K562 (cell line): Measurements from ENCODE around the gene DEDD2. TPM values are rescaled to one million over a fixed set of nuclear protein-coding genes. Genes with fewer than 3 reads are reported as not detected.

ENCODE experiments used
- CEBPG ChIP-seq, 3 experiments: fragments of 200-800 bp in 1 of 3; sonication (Bioruptor generic) in 1 of 3; sonication (generic) in 1 of 3; formaldehyde crosslinking in 1 of 3; IDR thresholded peaks in 2 of 3; conservative IDR thresholded peaks in 1 of 3; 2 replicates each; pipeline versions ENCODE4 v1.6.1 to v1.8.0; 2016 to 2022; ENCODE audit warnings: missing compliant biosample characterization in 2 of 3, missing genetic modification characterization in 2 of 3, mild to moderate bottlenecking in 1 of 3, missing genetic modification reagents in 1 of 3
- CHD4 ChIP-seq: fragments of 200-600 bp; sonication (generic); IDR thresholded peaks from 3 replicates; pipeline ENCODE4 v1.6.1; 2012; ENCODE audit warnings: low read depth, mild to moderate bottlenecking, mixed read lengths, low read length, inconsistent platforms; ENCODE audit not compliant: insufficient read depth, insufficient replicate concordance, poor library complexity, severe bottlenecking
- CXXC5 ChIP-seq: fragments of 250-450 bp; sonication (Bioruptor Pico); IDR thresholded peaks from 2 replicates; pipeline ENCODE4 v1.8.0; 2022; ENCODE audit warnings: inconsistent platforms, mild to moderate bottlenecking, moderate library complexity
- GABPB1 ChIP-seq: sonication (generic); formaldehyde crosslinking; IDR thresholded peaks from 2 replicates; pipeline ENCODE4 v1.8.0; 2022; ENCODE audit warnings: mild to moderate bottlenecking, missing genetic modification reagents
- MAFK ChIP-seq: IDR thresholded peaks from 2 replicates; pipeline ENCODE4 v1.6.1; 2011; ENCODE audit warnings: low read length, improper control_type of control experiment
- MCM3 ChIP-seq: fragments of 450-650 bp; IDR thresholded peaks from 2 replicates; pipeline ENCODE4 v1.6.1; 2016
- MLLT1 ChIP-seq, 2 experiments: fragments of 450-650 bp; IDR thresholded peaks; 2 replicates each; pipeline ENCODE4 v1.6.1; 2016
- POLR3G ChIP-seq: IDR thresholded peaks from 2 replicates; pipeline ENCODE4 v1.6.1; 2011; ENCODE audit not compliant: insufficient read length, insufficient replicate concordance; ENCODE audit errors: extremely low read depth
- RBBP5 ChIP-seq: fragments of 200-600 bp; sonication (generic); IDR thresholded peaks from 2 replicates; pipeline ENCODE4 v1.6.1; 2012; ENCODE audit warnings: borderline replicate concordance, mild to moderate bottlenecking, low read length, control low read depth, inconsistent platforms; ENCODE audit not compliant: insufficient read depth, poor library complexity, severe bottlenecking
- SLC30A9 ChIP-seq: fragments of 250-450 bp; sonication (Bioruptor Pico); IDR thresholded peaks from 2 replicates; pipeline ENCODE4 v1.8.0; 2022; ENCODE audit warnings: mild to moderate bottlenecking, moderate library complexity
- STAG1 ChIP-seq: sonication (generic); formaldehyde crosslinking; IDR thresholded peaks from 2 replicates; pipeline ENCODE4 v1.5.0; 2020; ENCODE audit warnings: missing genetic modification reagents, borderline replicate concordance
- THRB ChIP-seq: fragments of 450-650 bp; formaldehyde crosslinking; conservative IDR thresholded peaks from 2 replicates; pipeline ENCODE4 v1.4.0; 2022; ENCODE audit warnings: mild to moderate bottlenecking, missing genetic modification characterization
- ZBTB9 ChIP-seq: fragments of 450-650 bp; formaldehyde crosslinking; IDR thresholded peaks from 2 replicates; pipeline ENCODE4 v1.4.0; 2020; ENCODE audit warnings: mild to moderate bottlenecking, moderate library complexity
- ZNF41 ChIP-seq: fragments of 250-450 bp; sonication (Bioruptor Pico); conservative IDR thresholded peaks from 2 replicates; pipeline ENCODE4 v1.4.0; 2020; ENCODE audit warnings: mild to moderate bottlenecking
- polyA plus RNA-seq, 8 experiments: library from polyadenylated mRNA; depleted of rRNA in 4 of 8; stranded (reverse) in 5 of 8; unstranded in 3 of 8; fragments of >200 nt; fragmentation: Nextera tagmentation in 2 of 8; fragmentation: Illumina TruSeq in 1 of 8; extraction: Ambion mirVana in 2 of 8; extraction: Trizol in 1 of 8; gene quantifications; 2 replicates each; pipeline versions ENCODE4 v1.2.1 to v1.2.3, GENCODE V29; 2011 to 2014; ENCODE audit warnings: inconsistent platforms in 1 of 8, missing spikeins in 1 of 8
- total RNA-seq, 7 experiments: library from RNA; depleted of rRNA in 6 of 7; stranded (reverse); fragments of >200 nt in 6 of 7; fragmentation: Illumina TruSeq in 2 of 7; extraction: Trizol in 2 of 7; gene quantifications; 2 replicates each; pipeline versions ENCODE4 v1.2.1 to v1.2.3, GENCODE V29; 2011 to 2021; ENCODE audit warnings: low replicate concordance in 1 of 7

The DEDD2 gene
- total and polyA plus RNA-seq, 9 of the 15 experiments (the other 6 are each of a cell fraction or from before 2014, with no cell fraction given), result 4.3 to 43.0 (median 29.2) TPM

- peak; percentile 34; the same call in 1 of the 2 replicates for TF ChIP-seq CEBPG (CRISPR knock-in tag; IDR thresholded peaks at IDR 0.05)
- TF ChIP-seq CEBPG (tag; conservative IDR thresholded peaks at IDR 0.05 in 1 of 2, IDR thresholded peaks at IDR 0.05 in 1 of 2), result no peak
- no peak for TF ChIP-seq CHD4
- TF ChIP-seq ZBTB9 (CRISPR knock-in tag), result 0 out of 2 replicates have a peak, but pooled peaks have one; percentile 29
- TF ChIP-seq POLR3G, result no peak
- peak; percentile 60; the same call in 1 of the 2 replicates for TF ChIP-seq GABPB1
- TF ChIP-seq CXXC5 (CRISPR knock-in tag), result peak; percentile 57
- TF ChIP-seq MCM3, result no peak
- TF ChIP-seq RBBP5, result peak; percentile 25
- TF ChIP-seq ZNF41, result no peak
- 0 out of 2 replicates have a peak, but pooled peaks have one; percentile 54 for TF ChIP-seq THRB
- no peak for TF ChIP-seq STAG1
- TF ChIP-seq SLC30A9, result no peak
- TF ChIP-seq MLLT1 (IDR thresholded peaks at IDR 0.05), result peak in 1 of 2 experiments; percentile 57; a peak in 2 of 4 replicates
- no peak for TF ChIP-seq MAFK
Measured at GRCh38 chr19:42207767-42208271, 9.7 kb downstream of the DEDD2 start (continued).
